GM18861 (cell line): ENCODE results near the gene PLA2G6.

Experiments used
- ATAC-seq: cut with Tn5 transposase; IDR thresholded peaks from one replicate; pipeline ENCODE4 v1.9.1; 2021; ENCODE audit not compliant: unreplicated experiment

PLA2G6 gene

DNA sequence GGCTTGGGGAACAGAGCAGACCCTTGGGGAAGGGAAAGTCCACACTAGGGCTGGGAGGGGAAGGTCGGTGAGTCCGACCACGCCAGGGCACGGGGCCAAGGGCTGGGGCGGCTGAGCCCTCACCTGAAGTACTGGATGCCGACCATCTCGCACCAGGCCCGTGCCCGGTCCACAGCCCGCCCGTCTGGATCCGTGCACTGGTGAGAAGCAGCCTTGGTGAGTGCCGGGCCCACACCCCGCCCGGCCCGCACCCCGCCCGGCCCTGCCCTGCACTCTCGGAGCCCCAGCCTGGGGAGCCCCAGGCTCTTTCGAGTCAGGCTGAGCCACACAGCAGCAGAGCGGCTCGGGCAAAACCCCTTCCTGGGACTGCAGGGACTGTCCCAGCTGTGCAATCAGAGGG lies 69.2 kb downstream of the PLA2G6 start:
- ATAC-seq, result no peak

GRCh38 chr22:38111925-38112355 lies 69.7 kb downstream of the PLA2G6 start:
- no peak for ATAC-seq

DNA sequence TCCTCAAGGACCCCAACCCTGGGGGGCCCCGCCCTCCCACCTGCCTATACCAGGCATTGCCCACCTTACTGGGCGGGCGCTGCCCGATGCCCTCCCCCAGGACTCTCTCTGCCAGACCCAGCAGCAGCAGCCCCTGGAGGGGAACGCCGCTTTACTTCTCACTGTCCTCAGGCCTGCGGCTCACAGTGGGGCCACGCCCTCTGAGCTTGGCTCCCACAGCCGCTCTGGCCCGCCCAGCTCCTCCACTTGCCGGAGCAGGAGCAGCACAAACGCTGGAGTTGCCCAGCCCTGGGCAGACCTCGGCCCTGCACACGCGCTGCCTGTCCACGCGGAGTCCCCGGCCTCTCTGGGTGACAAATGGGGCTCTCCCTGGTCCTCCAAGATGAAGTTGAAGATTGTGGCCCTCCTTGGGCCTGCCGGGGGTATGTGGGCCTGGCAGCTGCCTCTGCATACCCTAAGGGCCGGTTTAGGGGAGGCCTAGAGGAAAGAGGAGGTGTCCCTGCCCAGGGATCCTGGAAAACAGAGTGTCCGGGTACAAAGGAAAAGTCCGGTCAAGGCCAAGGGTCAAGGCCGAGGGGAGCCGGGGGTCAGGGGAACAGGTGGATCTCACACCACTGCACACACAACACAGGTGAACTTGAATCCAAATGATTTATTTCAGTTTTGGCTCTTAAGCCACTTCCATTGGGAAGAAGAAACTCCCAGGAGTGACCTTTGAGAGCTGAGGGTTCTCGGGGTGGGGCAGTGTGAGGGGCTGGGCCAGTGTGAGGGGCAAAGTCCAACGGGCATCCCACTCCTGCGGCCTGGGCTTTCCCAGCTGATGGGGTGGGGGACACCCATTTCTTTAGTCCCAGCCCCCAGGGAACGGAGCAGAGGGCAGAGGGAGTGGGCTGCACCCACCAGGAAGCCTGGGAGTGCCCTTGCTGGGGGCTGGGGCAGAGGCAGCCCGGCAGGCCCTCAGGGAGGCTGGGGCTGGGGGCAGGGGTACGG lies 70.5 kb downstream of the PLA2G6 start:
- no peak for ATAC-seq

- no peak for ATAC-seq
These were observed 71.4 kb downstream of the PLA2G6 start, which contains the start of gene BAIAP2L2 for GRCh38 chr22:38110008-38110862. Gene BAIAP2L2, minus strand, starts transcription at chr22:38110684. Its CDS starts 159 bp downstream, at chr22:38110525.

- no peak for ATAC-seq
These were observed 72.1 kb downstream of the PLA2G6 start for GRCh38 chr22:38109371-38110001.

- ATAC-seq, result no peak
These were observed 72.9 kb downstream of the PLA2G6 start for GRCh38 chr22:38108561-38109319.

GRCh38 chr22:38107692-38108515 lies 73.7 kb downstream of the PLA2G6 start:
- ATAC-seq, result no peak

- no peak for ATAC-seq
These were observed 74.6 kb downstream of the PLA2G6 start for GRCh38 chr22:38106814-38107578.

DNA sequence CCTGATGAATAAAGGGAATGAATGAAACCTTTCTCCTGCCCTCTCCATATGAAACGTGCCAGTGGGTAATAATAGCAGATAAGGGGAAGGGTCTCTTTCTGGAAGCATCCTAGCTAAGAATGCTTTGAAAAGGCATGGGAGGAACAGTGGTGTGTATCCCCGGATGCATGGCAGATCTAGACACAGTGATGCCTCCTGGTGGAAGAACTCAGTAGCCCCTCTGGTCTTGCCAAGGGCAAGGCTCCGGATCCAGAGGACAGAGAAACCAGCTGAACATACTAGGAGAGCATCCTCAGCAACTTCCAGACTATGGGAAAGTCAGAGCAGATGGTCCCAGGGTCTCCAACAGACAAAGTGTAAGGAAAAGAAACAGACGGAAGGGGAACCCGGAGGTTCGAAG lies 77.5 kb downstream of the PLA2G6 start:
- ATAC-seq, result no peak

DNA sequence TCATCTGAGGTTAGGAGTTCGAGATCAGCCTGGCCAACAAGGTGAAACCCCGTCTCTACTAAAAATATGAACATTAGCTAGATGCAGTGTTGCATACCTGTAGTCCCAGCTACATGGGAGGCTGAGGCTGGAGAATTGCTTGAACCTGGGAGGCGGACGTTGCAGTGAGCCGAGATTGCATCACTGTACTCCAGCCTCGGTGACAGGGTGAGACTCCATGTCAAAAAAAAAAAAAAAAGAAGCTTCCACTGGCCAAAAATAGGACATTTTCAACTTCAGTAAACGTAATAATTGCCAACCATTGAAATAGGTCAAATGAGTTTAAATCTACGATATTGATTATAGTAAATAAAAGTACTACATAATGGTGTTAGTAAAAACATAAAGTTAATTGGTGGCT lies 78.0 kb downstream of the PLA2G6 start:
- ATAC-seq, result no peak

DNA sequence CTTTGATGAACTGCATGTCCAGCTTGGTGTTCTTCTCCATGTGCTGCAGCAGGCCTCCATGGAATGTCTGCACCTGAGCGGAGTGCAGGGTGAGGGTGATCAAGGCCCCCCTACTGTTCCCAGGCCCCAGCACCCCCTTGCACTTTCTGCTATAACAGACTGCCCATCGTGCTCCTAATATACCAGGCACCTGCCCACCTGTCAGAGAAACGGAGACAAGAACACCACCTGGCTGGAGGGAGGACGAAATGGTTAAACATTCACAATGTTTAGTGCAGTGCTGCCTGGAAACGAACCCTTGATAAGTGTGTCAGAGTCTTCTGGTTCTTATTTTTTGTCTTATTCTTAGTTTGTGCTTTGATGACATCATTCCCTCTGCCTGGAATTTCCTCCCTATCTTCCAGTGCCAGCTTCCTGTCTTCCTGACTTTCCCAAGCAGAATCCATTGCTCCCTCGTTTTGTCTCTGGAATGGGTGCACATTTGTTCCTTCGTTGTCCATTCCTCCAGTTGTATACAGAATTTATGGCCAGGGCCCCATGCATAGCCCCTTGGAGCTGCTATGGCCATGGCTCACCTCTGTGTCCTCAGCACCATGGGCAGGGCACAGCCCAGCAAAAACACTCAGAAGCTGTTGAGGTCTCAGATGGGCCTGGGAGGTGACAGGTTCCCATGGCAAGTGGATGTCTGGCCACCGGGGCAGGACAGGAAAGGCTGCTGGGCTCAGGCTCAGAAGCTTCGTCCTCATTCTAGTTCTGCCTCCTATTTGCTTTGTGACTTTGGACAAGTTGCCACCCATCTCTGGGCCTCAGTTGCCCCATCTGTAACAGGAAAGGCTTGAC lies 83.0 kb downstream of the PLA2G6 start:
- ATAC-seq, result no peak

DNA sequence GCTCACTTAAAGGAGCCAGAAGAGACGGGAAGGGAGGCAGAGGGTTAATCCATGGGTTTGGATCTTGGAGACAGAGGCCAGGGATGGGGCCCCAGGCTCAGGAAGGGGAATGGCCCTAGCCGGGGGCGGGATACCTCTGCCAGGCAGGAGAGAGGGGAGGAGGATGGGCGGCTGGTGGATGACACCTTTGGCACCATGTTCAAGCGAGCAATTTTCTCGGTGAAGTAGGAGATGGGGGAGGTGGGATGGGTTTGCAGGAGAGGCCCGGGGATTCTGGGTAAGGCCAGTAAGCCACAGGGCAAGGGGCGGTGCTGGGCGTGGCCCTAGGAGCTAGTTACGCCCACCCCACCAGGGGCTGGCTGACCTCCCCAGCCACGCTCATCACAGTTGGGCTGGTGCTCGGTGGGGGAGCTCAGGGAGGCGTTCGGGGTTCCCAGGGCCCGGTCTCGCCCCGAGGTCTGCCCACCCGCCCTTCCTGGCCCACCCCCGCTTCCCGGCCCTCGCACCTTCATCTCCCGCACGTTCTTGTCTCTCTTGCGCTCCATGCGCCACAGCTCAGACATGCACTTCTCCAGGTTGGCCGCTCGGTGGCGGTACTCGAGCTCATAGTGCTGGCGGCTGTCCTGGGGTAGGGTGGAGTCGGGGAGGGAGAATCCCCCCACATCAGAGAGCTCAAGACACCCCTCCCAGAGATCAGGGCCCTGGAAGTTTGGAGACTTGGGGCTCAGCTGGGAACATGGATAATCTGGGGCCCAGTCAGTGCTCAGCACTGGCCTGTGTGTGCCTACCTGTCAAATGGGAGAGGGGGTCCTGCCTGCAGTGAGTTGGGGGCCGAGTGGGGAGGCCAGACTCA lies 83.8 kb downstream of the PLA2G6 start:
- no peak for ATAC-seq

DNA sequence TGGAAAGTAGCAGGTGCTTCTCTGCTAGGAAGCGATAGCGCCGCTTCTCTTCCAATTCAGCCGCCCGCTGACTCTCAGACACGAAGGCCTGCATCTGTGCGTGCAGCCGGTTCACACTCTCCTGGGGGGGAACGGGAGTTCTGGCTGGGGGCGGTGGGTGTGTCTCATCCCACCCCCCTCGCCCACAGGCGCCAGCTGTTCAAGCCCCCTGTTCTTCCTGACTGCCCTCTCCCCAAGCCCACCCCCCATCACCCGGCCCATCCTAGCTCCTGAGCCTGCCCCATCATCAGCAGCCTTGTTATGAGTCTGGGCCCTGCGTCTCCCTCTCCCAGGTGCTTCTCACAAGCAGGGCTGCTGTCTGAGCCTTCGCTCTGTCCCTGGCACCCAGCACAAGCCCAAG lies 84.6 kb downstream of the PLA2G6 start:
- ATAC-seq, result no peak

DNA sequence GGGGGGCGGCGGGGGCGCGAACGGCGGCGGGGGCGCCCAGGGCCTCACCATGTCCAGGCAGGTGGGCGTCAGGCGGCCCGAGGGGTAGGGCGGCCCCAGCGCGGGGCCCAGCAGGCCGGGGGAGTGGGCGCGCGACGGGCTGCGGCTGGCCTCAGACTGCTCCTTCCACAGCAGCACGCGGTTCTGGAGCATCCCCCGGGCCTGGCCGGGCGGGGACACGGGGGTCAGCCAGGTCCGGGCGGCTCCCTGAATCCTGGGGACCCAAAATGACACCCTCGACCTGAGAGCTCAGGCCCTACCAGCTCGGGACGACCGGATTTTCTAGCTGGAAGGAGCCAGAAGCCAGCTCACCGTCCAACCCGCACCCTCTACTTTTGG lies 92.2 kb downstream of the PLA2G6 start:
- ATAC-seq, result no peak

GRCh38 chr22:38088629-38089473 lies 92.8 kb downstream of the PLA2G6 start:
- no peak for ATAC-seq

- ATAC-seq, result no peak
These were observed 93.8 kb downstream of the PLA2G6 start for GRCh38 chr22:38087855-38088254.
